OCI-LY7 (cell line): ENCODE results near the gene MYH7.

Experiments used
- EZH2phosphoT487 ChIP-seq: fragments of 200-600 bp; sonication (generic); IDR thresholded peaks from 2 replicates; pipeline ENCODE4 v1.6.1; 2018; ENCODE audit warnings: low read depth, borderline replicate concordance, mild to moderate bottlenecking, mixed run types, antibody characterized with exemption, low read length, moderate library complexity, mixed read lengths
- TF ChIP-seq, protein P1 (sequence below): fragments of 200-600 bp; sonication (generic); conservative IDR thresholded peaks from 2 replicates; pipeline ENCODE4 v1.5.1; 2014; ENCODE audit warnings: mild to moderate bottlenecking, antibody characterized with exemption, low read length, moderate library complexity, mixed read lengths

GRCh38 chr14:23403139-23403438 is 32.4 kb downstream of the MYH7 start:
- TF ChIP-seq, protein P1, sequence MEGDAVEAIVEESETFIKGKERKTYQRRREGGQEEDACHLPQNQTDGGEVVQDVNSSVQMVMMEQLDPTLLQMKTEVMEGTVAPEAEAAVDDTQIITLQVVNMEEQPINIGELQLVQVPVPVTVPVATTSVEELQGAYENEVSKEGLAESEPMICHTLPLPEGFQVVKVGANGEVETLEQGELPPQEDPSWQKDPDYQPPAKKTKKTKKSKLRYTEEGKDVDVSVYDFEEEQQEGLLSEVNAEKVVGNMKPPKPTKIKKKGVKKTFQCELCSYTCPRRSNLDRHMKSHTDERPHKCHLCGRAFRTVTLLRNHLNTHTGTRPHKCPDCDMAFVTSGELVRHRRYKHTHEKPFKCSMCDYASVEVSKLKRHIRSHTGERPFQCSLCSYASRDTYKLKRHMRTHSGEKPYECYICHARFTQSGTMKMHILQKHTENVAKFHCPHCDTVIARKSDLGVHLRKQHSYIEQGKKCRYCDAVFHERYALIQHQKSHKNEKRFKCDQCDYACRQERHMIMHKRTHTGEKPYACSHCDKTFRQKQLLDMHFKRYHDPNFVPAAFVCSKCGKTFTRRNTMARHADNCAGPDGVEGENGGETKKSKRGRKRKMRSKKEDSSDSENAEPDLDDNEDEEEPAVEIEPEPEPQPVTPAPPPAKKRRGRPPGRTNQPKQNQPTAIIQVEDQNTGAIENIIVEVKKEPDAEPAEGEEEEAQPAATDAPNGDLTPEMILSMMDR: no peak
- no peak for TF ChIP-seq EZH2phosphoT487
